GM18861 (cell line): Measurements from ENCODE around the gene IFFO2.

Source experiments
- ATAC-seq: cut with Tn5 transposase; IDR thresholded peaks from one replicate; pipeline ENCODE4 v1.9.1; 2021; ENCODE audit not compliant: unreplicated experiment

The IFFO2 gene

GRCh38 chr1:18956193-18957135 lies at the start of gene IFFO2:
TSS of gene IFFO2 (minus strand) at chr1:18956676. CDS start at chr1:18956332, 344 bp downstream.
- ATAC-seq, result peak; percentile 52

- ATAC-seq, result no peak
Observed at GRCh38 chr1:19006000-19006399, 49.5 kb upstream of the IFFO2 start.

- no peak for ATAC-seq
Observed at GRCh38 chr1:19003371-19004290, 47.2 kb upstream of the IFFO2 start.

GRCh38 chr1:19000065-19000464 lies 43.6 kb upstream of the IFFO2 start:
- ATAC-seq, result no peak

- no peak for ATAC-seq
Observed at GRCh38 chr1:18999359-18999758, 42.9 kb upstream of the IFFO2 start.

GRCh38 chr1:18998016-18998724 lies 41.7 kb upstream of the IFFO2 start:
- ATAC-seq, result no peak

GRCh38 chr1:18997508-18997907 lies 41.0 kb upstream of the IFFO2 start:
- no peak for ATAC-seq

GRCh38 chr1:18996548-18997177 lies 40.2 kb upstream of the IFFO2 start:
- ATAC-seq, result no peak

- ATAC-seq, result no peak
Observed at GRCh38 chr1:18994381-18994780, 37.9 kb upstream of the IFFO2 start.

- no peak for ATAC-seq
Observed at GRCh38 chr1:18992646-18993045, 36.2 kb upstream of the IFFO2 start.

GRCh38 chr1:18991585-18991984 lies 35.1 kb upstream of the IFFO2 start:
- no peak for ATAC-seq

GRCh38 chr1:18989896-18990295 lies 33.4 kb upstream of the IFFO2 start:
- ATAC-seq, result no peak

GRCh38 chr1:18989176-18989799 lies 32.8 kb upstream of the IFFO2 start:
- ATAC-seq, result no peak

- ATAC-seq, result no peak
Observed at GRCh38 chr1:18981242-18981641, 24.8 kb upstream of the IFFO2 start.

- no peak for ATAC-seq
Observed at GRCh38 chr1:18978706-18979105, 22.2 kb upstream of the IFFO2 start.

- no peak for ATAC-seq
Observed at GRCh38 chr1:18977428-18977827, 21.0 kb upstream of the IFFO2 start.

- no peak for ATAC-seq
Observed at GRCh38 chr1:18976096-18976495, 19.6 kb upstream of the IFFO2 start.

- ATAC-seq, result no peak
Observed at GRCh38 chr1:18974606-18975005, 18.1 kb upstream of the IFFO2 start.

GRCh38 chr1:18974005-18974404 lies 17.5 kb upstream of the IFFO2 start:
- no peak for ATAC-seq

GRCh38 chr1:18973446-18973955 lies 17.0 kb upstream of the IFFO2 start:
- ATAC-seq, result no peak
